Natural killer cell (primary cell): ENCODE measurements around the gene ALDH1A2. TPM values are rescaled to one million over a fixed set of nuclear protein-coding genes. Genes with fewer than 3 reads are reported as not detected.

ENCODE experiments used
- ATAC-seq, 3 donors: fragments of 150-1000 bp in 2 of 3; fragments of 200-7000 bp in 1 of 3; cut with Tn5 transposase; 1 replicate in 1 of 3; 2 replicates in 2 of 3; pipeline ENCODE4 v1.10.0; 2021; ENCODE audit warnings: mild to moderate bottlenecking in 2 of 3, moderate library complexity in 2 of 3
- DNase-seq, 2 donors: peaks; one replicate each; pipeline versions ENCODE4 v3.0.0 to v3.0.0-alpha.2; 2013 to 2021; ENCODE audit warnings: mixed read lengths in 1 of 2
- H3K27ac ChIP-seq: one replicate; pipeline ENCODE4 v1.5.1; 2013; ENCODE audit warnings: mild to moderate bottlenecking, low read length
- H3K27me3 ChIP-seq: one replicate; pipeline ENCODE4 v1.6.1; 2013; ENCODE audit warnings: low read length; ENCODE audit not compliant: control insufficient read depth, insufficient read depth
- H3K36me3 ChIP-seq: one replicate; pipeline ENCODE4 v1.6.1; 2013; ENCODE audit warnings: low read length; ENCODE audit not compliant: control insufficient read depth, insufficient read depth
- H3K4me1 ChIP-seq: one replicate; pipeline ENCODE4 v1.6.1; 2013; ENCODE audit warnings: low read length; ENCODE audit not compliant: control insufficient read depth, insufficient read depth
- H3K4me3 ChIP-seq: one replicate; pipeline ENCODE4 v1.5.1; 2013; ENCODE audit warnings: low read length
- H3K9me3 ChIP-seq: one replicate; pipeline ENCODE4 v1.6.1; 2013; ENCODE audit warnings: low read length; ENCODE audit not compliant: control insufficient read depth, insufficient read depth
- H3K27ac Mint-ChIP-seq, 2 donors: one replicate each; pipeline ENCODE4 v1.8.0; 2022; ENCODE audit warnings: mild to moderate bottlenecking in 2 of 2, mixed read lengths in 2 of 2, moderate library complexity in 1 of 2
- H3K27me3 Mint-ChIP-seq, 2 donors: one replicate each; pipeline ENCODE4 v1.8.0; 2022; ENCODE audit warnings: low read depth in 2 of 2, mixed read lengths in 2 of 2
- H3K36me3 Mint-ChIP-seq: one replicate; pipeline ENCODE4 v1.8.0; 2022; ENCODE audit warnings: mixed read lengths
- H3K4me1 Mint-ChIP-seq, 2 donors: one replicate each; pipeline ENCODE4 v1.8.0; 2022; ENCODE audit warnings: mixed read lengths in 2 of 2
- H3K4me3 Mint-ChIP-seq: one replicate; pipeline ENCODE4 v1.8.0; 2022; ENCODE audit warnings: mild to moderate bottlenecking, moderate library complexity, mixed read lengths
- H3K9me3 Mint-ChIP-seq, 2 donors: one replicate each; pipeline ENCODE4 v1.8.0; 2022; ENCODE audit warnings: mixed read lengths in 2 of 2
- WGBS: methylation state at CpG from one replicate; pipeline ENCODE4 v1.1.7; 2013; ENCODE audit warnings: missing lambda C conversion rate; ENCODE audit not compliant: insufficient coverage; 5-methylcytosine and 5-hydroxymethylcytosine counted together
- intact Hi-C: fragments of 100-400 bp; cut with micrococcal nuclease; formaldehyde crosslinking; loops from one replicate; pipeline ENCODE4 v1.14.2; 2022
- total RNA-seq, 4 donors: library from RNA; stranded (reverse); fragments of 120-200 nt in 1 of 4; gene quantifications; one replicate each; pipeline versions ENCODE4 v1.2.3 to v1.2.4, GENCODE V29; 2013 to 2022
- TF ChIP-seq, protein P1 (sequence below): fragments of 200-600 bp; IDR thresholded peaks from one replicate; pipeline ENCODE4 v1.8.0; 2022; ENCODE audit warnings: antibody characterized with exemption

ALDH1A2 gene
- total RNA-seq, 3 donors from 2014 or later (not counting 1 experiment from before 2014, with no cell fraction given), result 0.73 to 3.6 (median 2.8) TPM

DNA sequence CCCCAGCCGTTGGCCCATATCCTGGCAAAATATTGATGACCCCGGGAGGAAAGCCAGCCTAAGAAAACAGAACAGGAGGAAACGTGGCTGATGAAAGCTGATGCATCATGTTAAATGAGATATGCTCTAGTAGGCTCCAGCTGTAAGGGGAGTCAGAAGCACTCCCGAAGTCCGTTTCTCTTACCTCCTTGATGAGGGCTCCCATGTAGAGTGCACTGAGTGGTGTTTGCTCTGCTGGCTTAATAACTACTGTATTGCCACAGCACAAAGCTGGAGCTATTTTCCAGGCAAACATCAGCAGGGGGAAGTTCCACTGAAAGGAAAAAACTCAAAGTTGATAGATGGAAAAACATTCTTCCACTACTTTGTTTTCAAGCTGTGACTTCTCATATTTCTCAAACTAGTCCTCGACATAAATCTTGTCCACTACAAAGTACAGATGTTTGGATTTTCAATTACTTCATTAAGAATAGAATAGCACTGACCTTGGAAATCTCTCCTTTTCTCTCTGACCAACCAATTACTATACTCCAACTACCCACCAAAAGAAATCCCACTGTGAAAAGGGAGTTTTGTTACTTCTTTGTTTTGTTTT lies 72.7 kb downstream of the ALDH1A2 start:
- H3K27me3 Mint-ChIP-seq, result peaks cover 16 to 45% of the 10 kb centered on the region in 2 donors
- no peaks in the 10 kb centered on the region for H3K36me3 ChIP-seq
- H3K36me3 Mint-ChIP-seq, result no peaks in the 10 kb centered on the region
- no peaks in the 10 kb centered on the region for H3K4me1 Mint-ChIP-seq
- no peak overlapping the region for H3K27ac ChIP-seq
- H3K27ac Mint-ChIP-seq, result no peak overlapping the region
- H3K9me3 Mint-ChIP-seq, result no peaks in the 10 kb centered on the region
- ATAC-seq (no peak), DNase-seq (no peak)
- no peak overlapping the region for H3K4me3 Mint-ChIP-seq
- H3K4me1 ChIP-seq, result no peaks in the 10 kb centered on the region
- H3K9me3 ChIP-seq, result no peaks in the 10 kb centered on the region
- WGBS, result 80% methylated on average over 6 of the region's 6 CpGs
- H3K4me3 ChIP-seq, result no peak overlapping the region
- intact Hi-C loops, result no loop called here
- TF ChIP-seq, protein P1, sequence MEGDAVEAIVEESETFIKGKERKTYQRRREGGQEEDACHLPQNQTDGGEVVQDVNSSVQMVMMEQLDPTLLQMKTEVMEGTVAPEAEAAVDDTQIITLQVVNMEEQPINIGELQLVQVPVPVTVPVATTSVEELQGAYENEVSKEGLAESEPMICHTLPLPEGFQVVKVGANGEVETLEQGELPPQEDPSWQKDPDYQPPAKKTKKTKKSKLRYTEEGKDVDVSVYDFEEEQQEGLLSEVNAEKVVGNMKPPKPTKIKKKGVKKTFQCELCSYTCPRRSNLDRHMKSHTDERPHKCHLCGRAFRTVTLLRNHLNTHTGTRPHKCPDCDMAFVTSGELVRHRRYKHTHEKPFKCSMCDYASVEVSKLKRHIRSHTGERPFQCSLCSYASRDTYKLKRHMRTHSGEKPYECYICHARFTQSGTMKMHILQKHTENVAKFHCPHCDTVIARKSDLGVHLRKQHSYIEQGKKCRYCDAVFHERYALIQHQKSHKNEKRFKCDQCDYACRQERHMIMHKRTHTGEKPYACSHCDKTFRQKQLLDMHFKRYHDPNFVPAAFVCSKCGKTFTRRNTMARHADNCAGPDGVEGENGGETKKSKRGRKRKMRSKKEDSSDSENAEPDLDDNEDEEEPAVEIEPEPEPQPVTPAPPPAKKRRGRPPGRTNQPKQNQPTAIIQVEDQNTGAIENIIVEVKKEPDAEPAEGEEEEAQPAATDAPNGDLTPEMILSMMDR, result no peak
- peaks cover 5% of the 10 kb centered on the region for H3K27me3 ChIP-seq

DNA sequence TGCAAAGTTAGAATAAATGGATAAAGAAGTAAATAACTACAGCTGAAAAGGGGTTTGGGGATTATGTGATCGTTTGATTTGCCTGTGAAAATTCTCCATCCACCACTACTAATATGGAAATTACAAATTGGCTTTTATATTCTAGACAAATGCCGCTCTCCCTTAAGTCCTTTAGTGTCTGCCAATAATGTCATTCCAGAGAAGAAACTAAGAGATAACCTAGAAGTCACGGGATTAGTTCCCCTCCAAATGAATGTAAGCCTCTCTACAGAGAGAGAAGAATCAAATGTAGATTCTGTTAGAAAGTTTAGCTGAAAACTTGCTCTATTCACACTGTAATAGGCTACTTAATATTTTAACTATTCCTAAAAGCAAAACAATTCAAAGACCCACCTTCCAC lies 92.0 kb downstream of the ALDH1A2 start:
- no peak for ATAC-seq
- TF ChIP-seq, protein P1, result no peak
- 100% methylated on average over 1 of the region's 3 CpGs for WGBS

DNA sequence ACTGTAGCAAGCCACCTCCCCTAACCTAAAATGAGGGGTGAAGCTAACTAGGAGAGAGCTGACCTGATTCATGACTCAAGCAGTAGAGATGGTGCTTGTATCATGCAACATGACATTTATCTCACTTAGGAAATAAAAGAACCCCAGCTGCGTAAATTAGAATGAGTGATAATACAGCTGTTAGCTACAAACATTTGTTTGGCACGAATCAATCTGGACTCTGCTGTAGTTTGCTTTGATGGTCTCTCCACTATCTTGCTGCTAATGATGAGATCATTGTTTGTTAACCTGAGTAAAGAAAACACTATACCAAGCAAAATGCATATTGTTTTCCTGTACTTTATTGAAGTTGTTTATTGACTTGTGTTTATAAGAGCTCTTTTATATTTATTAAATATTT lies 92.6 kb downstream of the ALDH1A2 start:
- H3K9me3 Mint-ChIP-seq, result no peaks in the 10 kb centered on the region
- H3K36me3 ChIP-seq, result no peaks in the 10 kb centered on the region
- no peaks in the 10 kb centered on the region for H3K27me3 ChIP-seq
- H3K4me3 ChIP-seq, result no peak overlapping the region
- no peaks in the 10 kb centered on the region for H3K36me3 Mint-ChIP-seq
- DNase-seq, result no peak
- H3K4me3 Mint-ChIP-seq, result no peak overlapping the region
- H3K27ac Mint-ChIP-seq, result no peak overlapping the region
- TF ChIP-seq, protein P1, result no peak
- H3K4me1 Mint-ChIP-seq, result no peaks in the 10 kb centered on the region
- intact Hi-C loops, result no loop called here
- WGBS, result 94% methylated on average over 2 of the region's 2 CpGs
- peaks cover 2 to 27% of the 10 kb centered on the region in 2 donors for H3K27me3 Mint-ChIP-seq
- no peaks in the 10 kb centered on the region for H3K4me1 ChIP-seq
- H3K9me3 ChIP-seq, result no peaks in the 10 kb centered on the region
- no peak overlapping the region for H3K27ac ChIP-seq
- no peak for ATAC-seq

More for the DNA sequence above, 92.0 kb downstream of the ALDH1A2 start:
- no peaks in the 10 kb centered on the region for H3K4me1 ChIP-seq
- no peaks in the 10 kb centered on the region for H3K9me3 Mint-ChIP-seq
- no peaks in the 10 kb centered on the region for H3K4me1 Mint-ChIP-seq
- no peak overlapping the region for H3K27ac ChIP-seq
- no peak overlapping the region for H3K4me3 ChIP-seq
- H3K9me3 ChIP-seq, result no peaks in the 10 kb centered on the region
- no peak overlapping the region for H3K4me3 Mint-ChIP-seq
- intact Hi-C loops, result no loop called here
- no peaks in the 10 kb centered on the region for H3K36me3 Mint-ChIP-seq
- H3K27me3 ChIP-seq, result no peaks in the 10 kb centered on the region
- H3K27me3 Mint-ChIP-seq, result peaks cover 4 to 27% of the 10 kb centered on the region in 2 donors
- DNase-seq, result no peak
- no peak overlapping the region for H3K27ac Mint-ChIP-seq
- no peaks in the 10 kb centered on the region for H3K36me3 ChIP-seq

DNA sequence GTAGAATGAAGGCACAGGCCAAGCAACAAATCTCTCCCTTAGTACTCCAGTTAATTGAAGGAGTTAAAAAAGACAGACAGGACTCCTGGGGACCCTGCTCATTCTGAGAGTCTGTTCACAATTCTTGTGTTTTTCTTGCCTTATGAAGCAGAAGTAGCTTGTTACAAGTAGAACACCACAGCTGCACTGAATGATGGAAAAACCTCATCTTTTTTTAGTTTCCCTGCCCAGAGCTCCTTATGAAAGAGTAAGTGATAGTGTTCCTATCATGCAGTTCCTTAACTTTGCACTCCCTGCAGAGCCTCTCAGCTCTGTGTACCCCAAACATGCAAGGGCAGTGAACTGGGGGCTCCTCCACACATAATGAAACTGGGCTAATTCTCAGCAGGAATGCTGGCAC lies 95.5 kb downstream of the ALDH1A2 start:
- no peaks in the 10 kb centered on the region for H3K36me3 Mint-ChIP-seq
- Histone ChIP-seq H3K27ac (no peak overlapping the region), H3K27me3 (no peaks in the 10 kb centered on the region), H3K4me3 (no peak overlapping the region), H3K4me1 (no peaks in the 10 kb centered on the region), H3K9me3 (no peaks in the 10 kb centered on the region), H3K36me3 (no peaks in the 10 kb centered on the region)
- H3K27me3 Mint-ChIP-seq, result peaks cover 0 to 24% of the 10 kb centered on the region in 2 donors
- DNase-seq, result no peak
- ATAC-seq, result no peak
- H3K27ac Mint-ChIP-seq, result no peak overlapping the region
- H3K9me3 Mint-ChIP-seq, result no peaks in the 10 kb centered on the region
- no peak overlapping the region for H3K4me3 Mint-ChIP-seq
- TF ChIP-seq, protein P1, result no peak
- H3K4me1 Mint-ChIP-seq, result no peaks in the 10 kb centered on the region
- intact Hi-C loops, result no loop called here
